H1 (cell line): ENCODE data around the gene CAMK2A. TPM values are rescaled to one million over a fixed set of nuclear protein-coding genes. Genes with fewer than 3 reads are reported as not detected.
A peak's percentile ranks its signal among the peaks of the same experiment; 100 is the strongest.

Experiments
- CTCF ChIA-PET: fragments of 300-600 bp; sonication (Branson Sonifier 250); formaldehyde crosslinking; loops from one replicate; lab custom pipeline; 2021; ENCODE audit not compliant: partially characterized antibody; lab: Charles Lee
- POLR2A ChIA-PET: fragments of 300-600 bp; sonication (Branson Sonifier 250); formaldehyde crosslinking; loops from one replicate; lab custom pipeline; 2021; ENCODE audit warnings: inconsistent platforms; ENCODE audit not compliant: partially characterized antibody; lab: Charles Lee
- DNase-seq, 2 experiments: peaks; one replicate each; pipeline versions ENCODE4 v3.0.0 to v3.0.0-alpha.2; 2010 to 2022; ENCODE audit warnings: low spot score in 2 of 2, low read depth in 1 of 2, mixed read lengths in 1 of 2
- FAIRE-seq: peaks from 2 replicates; lab custom pipeline; 2011; peaks lifted over from hg19 to GRCh38; lab: Jason Lieb, UNC
- H2AFZ ChIP-seq: 2 replicates; pipeline ENCODE4 v1.8.1; 2012; ENCODE audit warnings: low read length, inconsistent platforms
- H2AK5ac ChIP-seq: 2 replicates; pipeline ENCODE4 v1.6.1; 2013; ENCODE audit warnings: low read depth, low read length
- H2BK120ac ChIP-seq: replicated peaks from 2 replicates; pipeline ENCODE3; 2013; ENCODE audit warnings: low read depth, low read length, inconsistent platforms
- H2BK12ac ChIP-seq: 2 replicates; pipeline ENCODE4 v1.6.1; 2013; ENCODE audit warnings: low read depth, low read length
- H2BK15ac ChIP-seq: 2 replicates; pipeline ENCODE4 v1.6.1; 2013; ENCODE audit warnings: low read length
- H2BK20ac ChIP-seq: 2 replicates; pipeline ENCODE4 v1.6.1; 2013; ENCODE audit warnings: low read length
- H2BK5ac ChIP-seq: 2 replicates; pipeline ENCODE4 v1.6.1; 2013; ENCODE audit warnings: low read depth, low read length
- H3K14ac ChIP-seq: 2 replicates; pipeline ENCODE4 v1.6.1; 2013; ENCODE audit warnings: inconsistent platforms; ENCODE audit not compliant: insufficient read length
- H3K18ac ChIP-seq: 2 replicates; pipeline ENCODE4 v1.6.1; 2013; ENCODE audit warnings: low read length; ENCODE audit errors: extremely low read depth
- H3K23ac ChIP-seq: 2 replicates; pipeline ENCODE4 v1.6.1; 2013; ENCODE audit warnings: inconsistent platforms; ENCODE audit not compliant: insufficient read length
- H3K23me2 ChIP-seq: 2 replicates; pipeline ENCODE4 v1.6.1; 2013; ENCODE audit warnings: low read depth, low read length
- H3K27ac ChIP-seq: 2 replicates; pipeline ENCODE4 v1.6.1; 2011; ENCODE audit warnings: low read depth, low read length, inconsistent platforms
- H3K27me3 ChIP-seq, 4 experiments: replicated peaks in 1 of 4; 1 replicate in 1 of 4; 2 replicates in 3 of 4; pipeline versions ENCODE4 v1.6.1 to v1.8.1; 2011 to 2013; ENCODE audit warnings: low read length in 3 of 4, mild to moderate bottlenecking in 3 of 4, inconsistent platforms in 2 of 4, mixed read lengths in 2 of 4, moderate library complexity in 1 of 4; ENCODE audit not compliant: control insufficient read depth in 3 of 4, insufficient read depth in 3 of 4; ENCODE audit errors: extremely low read depth in 1 of 4
- H3K36me3 ChIP-seq, 4 experiments: 2 replicates each; pipeline versions ENCODE4 v1.6.1 to v1.8.1; 2011 to 2013; ENCODE audit warnings: mild to moderate bottlenecking in 4 of 4, low read length in 3 of 4, moderate library complexity in 2 of 4, control low read depth in 1 of 4, inconsistent platforms in 1 of 4; ENCODE audit not compliant: insufficient read depth in 4 of 4, control insufficient read depth in 2 of 4
- H3K4ac ChIP-seq: replicated peaks from 2 replicates; pipeline ENCODE3; 2013; ENCODE audit warnings: low read length, low read depth, mixed read lengths, inconsistent platforms; ENCODE audit not compliant: insufficient read length
- H3K4me1 ChIP-seq, 4 experiments: replicated peaks in 1 of 4; 1 replicate in 1 of 4; 2 replicates in 3 of 4; pipeline versions ENCODE4 v1.6.1 to v1.8.1; 2011 to 2013; ENCODE audit warnings: low read length in 3 of 4, inconsistent platforms in 2 of 4, mixed read lengths in 1 of 4; ENCODE audit not compliant: insufficient read depth in 4 of 4, control insufficient read depth in 3 of 4
- H3K4me2 ChIP-seq, 2 experiments: 2 replicates each; pipeline versions ENCODE4 v1.6.1 to v1.8.1; 2011 to 2013; ENCODE audit warnings: low read depth in 2 of 2, low read length in 2 of 2, control low read depth in 1 of 2, inconsistent platforms in 1 of 2, mild to moderate bottlenecking in 1 of 2; ENCODE audit not compliant: insufficient read depth in 1 of 2
- H3K4me3 ChIP-seq, 4 experiments: fragments of 200-600, 300-600 bp in 1 of 4; sonication (generic), shearing (Covaris generic), sonication (Bioruptor Twin) in 1 of 4; 2 replicates each; pipeline versions ENCODE4 v1.5.1 to v1.8.1; 2011 to 2016; ENCODE audit warnings: low read length in 4 of 4, low read depth in 3 of 4, control low read depth in 2 of 4, inconsistent platforms in 2 of 4, mild to moderate bottlenecking in 2 of 4, mixed read lengths in 1 of 4, moderate library complexity in 1 of 4; ENCODE audit not compliant: insufficient read depth in 2 of 4; ENCODE audit errors: extremely low read depth in 1 of 4
- H3K56ac ChIP-seq: replicated peaks from 2 replicates; pipeline ENCODE3; 2013; ENCODE audit warnings: low read depth, mild to moderate bottlenecking, mixed read lengths, low read length, inconsistent platforms; ENCODE audit not compliant: insufficient read length
- H3K79me1 ChIP-seq: 2 replicates; pipeline ENCODE4 v1.6.1; 2013; ENCODE audit warnings: low read depth, low read length, control low read depth
- H3K79me2 ChIP-seq, 2 experiments: 2 replicates each; pipeline versions ENCODE4 v1.6.1 to v1.8.1; 2012 to 2013; ENCODE audit warnings: low read length in 2 of 2, mild to moderate bottlenecking in 2 of 2, inconsistent platforms in 1 of 2; ENCODE audit not compliant: insufficient read depth in 2 of 2, control insufficient read depth in 1 of 2
- H3K9ac ChIP-seq, 4 experiments: replicated peaks in 1 of 4; 1 replicate in 1 of 4; 2 replicates in 3 of 4; pipeline versions ENCODE4 v1.6.1 to v1.8.1; 2011 to 2013; ENCODE audit warnings: low read depth in 3 of 4, low read length in 3 of 4, control low read depth in 2 of 4, mild to moderate bottlenecking in 2 of 4, moderate library complexity in 2 of 4, inconsistent platforms in 1 of 4; ENCODE audit errors: extremely low read depth in 1 of 4
- H3K9me3 ChIP-seq, 2 experiments: 2 replicates each; pipeline versions ENCODE4 v1.6.1 to v1.8.1; 2012 to 2013; ENCODE audit warnings: mild to moderate bottlenecking in 2 of 2, moderate library complexity in 2 of 2, control low read depth in 1 of 2, inconsistent platforms in 1 of 2, low read depth in 1 of 2, low read length in 1 of 2, mixed read lengths in 1 of 2; ENCODE audit not compliant: insufficient read depth in 2 of 2
- H4K20me1 ChIP-seq, 2 experiments: replicated peaks in 1 of 2; 2 replicates each; pipeline versions ENCODE3 to v1.8.1; 2011 to 2013; ENCODE audit warnings: inconsistent platforms in 2 of 2, low read length in 2 of 2, mild to moderate bottlenecking in 1 of 2; ENCODE audit not compliant: insufficient read depth in 2 of 2, control insufficient read depth in 1 of 2
- H4K5ac ChIP-seq: 2 replicates; pipeline ENCODE4 v1.6.1; 2013; ENCODE audit warnings: low read length, low read depth, mixed read lengths, inconsistent platforms; ENCODE audit not compliant: insufficient read length
- H4K8ac ChIP-seq: 2 replicates; pipeline ENCODE4 v1.8.0; 2013; ENCODE audit warnings: mild to moderate bottlenecking, moderate library complexity, low read length, inconsistent platforms; ENCODE audit not compliant: insufficient read depth; ENCODE audit errors: extremely low read depth
- H4K91ac ChIP-seq: replicated peaks from 2 replicates; pipeline ENCODE3; 2013; ENCODE audit warnings: low read length, mixed read lengths, inconsistent platforms; ENCODE audit not compliant: insufficient read length
- ASH2L ChIP-seq: fragments of 200-600, 300-600 bp; sonication (generic); IDR thresholded peaks from one replicate; pipeline ENCODE4 v1.7.1; 2017; ENCODE audit warnings: low read length
- CEBPB ChIP-seq: IDR thresholded peaks from 2 replicates; pipeline ENCODE4 v1.6.1; 2012; ENCODE audit warnings: low read depth, low read length
- GABPA ChIP-seq: IDR thresholded peaks from 2 replicates; pipeline ENCODE4 v1.6.1; 2011; ENCODE audit warnings: mild to moderate bottlenecking, low read length, moderate library complexity, borderline replicate concordance; ENCODE audit not compliant: insufficient read depth
- WGBS, 2 experiments: shearing (Covaris generic) in 1 of 2; methylation state at CpG; one replicate each; pipeline versions ENCODE4 v1.1.6 to v1.1.7; 2013 to 2015; ENCODE audit warnings: low lambda C conversion rate in 2 of 2, mixed read lengths in 2 of 2, inconsistent platforms in 1 of 2, low coverage in 1 of 2, missing lambda C conversion rate in 1 of 2; ENCODE audit not compliant: insufficient replicate concordance in 2 of 2, insufficient coverage in 1 of 2, insufficient read length in 1 of 2; ENCODE audit errors: extremely low coverage in 1 of 2, missing lambda C conversion rate in 1 of 2; 5-methylcytosine and 5-hydroxymethylcytosine counted together
- polyA plus RNA-seq, 7 experiments: library from polyadenylated mRNA; depleted of rRNA in 3 of 7; stranded (reverse) in 5 of 7; unstranded in 2 of 7; fragments of >200 nt in 5 of 7; fragments of 200-250 nt in 2 of 7; gene quantifications; 1 replicate in 5 of 7; 2 replicates in 1 of 7; 4 replicates in 1 of 7; pipeline versions ENCODE4 v1.2.1 to v1.2.3, GENCODE V29; 2011 to 2013; ENCODE audit warnings: missing spikeins in 2 of 7, mixed read lengths in 2 of 7
- total RNA-seq: library from RNA; stranded (reverse); fragmentation: NEBNext Ultra II Directional; extraction: Animal tissue kit (Norgen Biotek cat#: 25700); gene quantifications from 2 replicates; pipeline ENCODE4 v1.2.1, GENCODE V29; 2021

The CAMK2A gene
- total and polyA plus RNA-seq, 2 of the 8 experiments (the other 6 are each of a cell fraction or from before 2014, with no cell fraction given) = 0.20 to 0.28 TPM

GRCh38 chr5:150206779-150207115, 82.8 kb downstream of the CAMK2A start:
- Histone ChIP-seq H3K79me1 (no peaks in the 10 kb centered on the region), H3K18ac (peak overlapping the region; percentile 4; the same call in 1 of the 2 replicates), H3K56ac (no peak overlapping the region), H3K14ac (no peak overlapping the region), H3K23me2 (no peaks in the 10 kb centered on the region), H4K20me1 (no peaks in the 10 kb centered on the region), H2AFZ (no peak overlapping the region), H3K4me3 (no peak overlapping the region), H3K27me3 (peaks cover 0 to 3% (median 0%) of the 10 kb centered on the region in 4 experiments; a peak in 2 of 7 replicates), H4K91ac (no peak overlapping the region), H3K4me2 (no peak overlapping the region), H2BK120ac (no peak overlapping the region), H4K5ac (no peak overlapping the region), H2AK5ac (no peak overlapping the region), H3K9me3 (no peaks in the 10 kb centered on the region), H3K4me1 (peaks cover 6 to 38% (median 24%) of the 10 kb centered on the region in 4 experiments), H3K4ac (no peak overlapping the region), H3K9ac (no peak overlapping the region; a peak in 1 of 7 replicates), H2BK12ac (no peak overlapping the region), H3K36me3 (no peaks in the 10 kb centered on the region), H4K8ac (no peak overlapping the region; the same call in 1 of the 2 replicates), H2BK15ac (no peak overlapping the region), H3K79me2 (no peaks in the 10 kb centered on the region), H3K23ac (no peak overlapping the region), H2BK20ac (no peak overlapping the region), H3K27ac (no peak overlapping the region), H2BK5ac (no peak overlapping the region; the same call in 1 of the 2 replicates)
- 81% methylated on average over 6 of the region's 6 CpGs; no CpG with 5 or more reads in 1 of the 2 experiments for WGBS, 2 experiments
- ChIA-PET CTCF (interaction anchor here (0.6 to 23.7 kb wide), 12 partner anchors 7 to 1323 kb away, joined by 3 to 406 read pairs (median 4); partner anchors contain the start of genes CDX1, PDGFRB and SLC6A7), POLR2A (interaction anchor here (1.1 to 1.9 kb wide), 3 partner anchors 14 to 29 kb away, joined by 3 to 5 read pairs (median 4); no protein-coding TSS in a partner anchor)
- DNase-seq (no peak), FAIRE-seq (no peak)
- no peak for TF ChIP-seq CEBPB
- no peak for TF ChIP-seq ASH2L
- no peak for TF ChIP-seq GABPA
